ENCODE measurements around the gene PRPF8.

PRPF8 gene

DNA sequence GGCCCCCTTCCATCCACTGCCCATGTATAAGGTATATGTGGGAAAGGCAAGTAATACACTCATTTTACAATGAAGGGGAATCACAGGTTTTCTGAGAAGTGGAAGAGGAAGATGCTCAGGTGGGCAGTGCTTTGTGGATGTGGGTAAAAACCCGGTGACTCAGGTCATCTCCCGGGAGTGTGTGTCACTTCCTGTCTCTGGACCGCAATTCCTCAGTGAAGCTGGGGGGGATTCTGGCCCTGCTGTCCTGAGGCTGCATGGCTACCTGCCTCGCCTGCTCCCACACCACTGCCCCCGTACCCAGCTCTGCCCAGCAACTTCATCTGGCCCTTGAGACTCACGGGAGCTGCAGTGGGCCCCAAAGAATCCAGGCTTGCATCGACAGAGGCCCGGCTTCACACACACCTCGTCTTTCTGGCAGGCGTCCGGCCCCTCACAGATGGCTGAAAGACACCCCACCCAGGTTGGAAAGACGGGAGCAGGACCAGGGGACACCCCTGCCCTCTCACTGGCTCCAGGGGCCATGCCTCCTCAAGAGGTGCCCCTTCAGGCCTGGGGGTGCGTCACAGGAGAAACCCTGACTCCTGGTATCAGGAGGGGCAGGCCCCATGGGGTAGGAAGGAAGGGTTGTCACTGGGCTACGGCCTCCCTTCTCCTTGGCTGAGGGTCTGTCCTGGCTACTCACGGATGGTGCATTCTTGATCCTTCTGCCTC, 40.0 kb downstream of the PRPF8 start:
- DNase-seq (ENCODE audit: low read depth) = no peak

DNA sequence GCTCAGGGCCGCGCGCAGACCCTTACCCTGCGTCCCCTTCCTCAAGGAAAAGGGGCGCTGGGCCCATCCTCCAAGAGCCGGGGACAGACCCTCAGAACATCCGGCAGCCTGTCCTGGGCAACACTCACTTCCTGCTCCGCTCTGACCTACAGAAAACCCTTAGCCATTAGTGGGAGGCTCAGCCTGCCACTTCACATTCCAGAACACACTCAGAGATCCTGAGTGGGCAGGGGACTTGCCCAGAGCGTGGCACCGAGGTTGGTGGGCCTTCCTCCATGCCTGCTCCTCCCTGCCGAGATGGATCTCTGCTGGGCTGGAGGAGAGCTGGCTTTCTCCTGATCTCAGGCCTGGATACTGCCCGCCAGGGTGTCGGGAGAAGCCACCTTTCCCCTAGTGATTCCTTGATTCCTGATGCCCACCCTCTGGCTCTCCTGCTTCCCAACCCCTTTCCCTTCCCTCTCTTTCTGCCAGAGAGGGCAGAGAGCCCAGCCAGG, 40.6 kb downstream of the PRPF8 start:
- no peak for DNase-seq (ENCODE audit: low read depth)

DNA sequence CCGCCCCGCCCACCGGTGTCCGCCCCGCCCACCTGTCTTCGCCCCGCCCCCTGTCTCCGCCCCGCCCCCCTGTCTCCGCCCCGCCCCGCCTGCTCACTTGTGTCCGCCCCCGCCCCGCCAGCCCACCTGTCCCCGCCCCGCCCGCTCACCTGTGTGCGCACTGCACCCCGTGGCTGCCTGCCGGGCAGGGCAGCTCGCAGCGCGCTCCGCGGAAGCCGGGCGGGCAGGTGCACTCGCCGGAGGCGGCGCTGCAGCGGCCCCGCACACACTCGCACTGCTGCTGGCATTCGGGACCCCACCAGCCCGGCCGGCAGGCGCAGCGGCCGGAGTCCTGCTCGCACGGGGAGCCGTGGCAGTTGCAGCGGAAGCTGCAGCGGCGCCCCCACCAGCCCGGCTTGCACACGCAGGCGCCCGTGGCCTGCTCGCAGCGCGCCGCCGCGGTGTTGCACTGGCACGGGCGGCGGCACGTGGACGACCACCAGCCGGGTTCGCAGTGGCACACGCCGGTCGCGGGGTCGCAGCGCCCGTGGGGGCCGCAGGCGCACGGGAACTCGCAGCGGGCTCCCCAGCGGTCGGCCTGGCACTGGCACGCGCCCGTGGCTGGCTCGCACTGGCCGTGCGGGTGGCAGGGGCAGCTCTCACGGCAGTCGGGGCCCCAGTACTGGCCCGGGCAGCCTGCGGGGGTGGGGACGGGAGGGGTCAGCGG, 41.2 kb downstream of the PRPF8 start:
- no peak for DNase-seq (ENCODE audit: low read depth)

DNA sequence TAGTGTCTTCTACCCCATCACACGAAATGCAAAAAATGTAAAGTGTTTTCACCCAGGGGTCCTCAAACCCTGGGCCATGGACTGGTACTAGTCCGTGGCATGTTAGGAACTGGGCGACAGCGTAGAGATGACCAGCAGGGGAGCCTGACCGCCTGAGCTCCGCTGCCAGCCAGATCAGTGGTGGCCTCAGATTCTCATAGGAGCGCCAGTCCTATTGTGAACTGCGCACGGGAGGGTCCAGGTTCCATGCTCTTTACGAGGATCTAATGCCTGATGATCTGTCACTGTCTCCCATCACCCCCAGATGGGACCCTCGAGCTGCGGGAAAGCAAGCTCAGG, 43.6 kb downstream of the PRPF8 start:
- DNase-seq (ENCODE audit: low read depth) = no peak

DNA sequence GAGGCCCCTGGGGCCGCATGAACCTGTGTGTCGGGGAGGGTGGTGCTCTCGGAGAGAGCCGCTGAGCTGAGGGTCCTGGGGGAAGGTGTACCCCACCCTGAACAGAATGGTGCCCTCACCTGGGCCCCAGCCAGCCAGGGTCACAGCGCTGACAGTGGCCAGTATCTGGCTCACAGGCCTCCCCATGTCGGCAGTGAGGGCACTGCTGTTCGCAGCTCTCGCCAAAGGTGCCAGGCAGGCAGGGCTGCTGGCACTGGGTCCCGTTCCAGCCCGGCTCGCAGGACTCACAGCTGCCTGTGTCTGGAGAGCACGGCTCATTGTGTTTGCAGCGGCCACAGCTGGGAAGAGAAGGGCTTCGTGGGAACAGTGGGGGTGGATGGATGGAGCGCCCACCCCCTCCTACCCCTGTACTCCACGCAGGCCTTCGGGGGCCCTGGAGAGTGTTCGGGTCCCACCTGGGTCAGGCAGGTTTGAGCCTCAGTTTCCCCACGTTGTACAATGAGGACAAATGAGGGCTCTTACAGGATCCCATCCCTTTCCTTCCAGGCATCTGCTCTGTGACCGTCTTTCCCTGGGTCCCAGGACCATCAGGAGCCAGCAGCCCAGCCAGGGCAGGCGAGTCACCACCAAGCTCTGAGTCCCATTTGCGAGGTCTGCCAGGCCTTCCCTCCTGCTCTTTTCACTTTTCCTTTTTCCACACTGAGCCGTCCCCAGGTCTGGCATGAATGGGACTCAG, 44.2 kb downstream of the PRPF8 start:
- no peak for DNase-seq (ENCODE audit: low read depth)

DNA sequence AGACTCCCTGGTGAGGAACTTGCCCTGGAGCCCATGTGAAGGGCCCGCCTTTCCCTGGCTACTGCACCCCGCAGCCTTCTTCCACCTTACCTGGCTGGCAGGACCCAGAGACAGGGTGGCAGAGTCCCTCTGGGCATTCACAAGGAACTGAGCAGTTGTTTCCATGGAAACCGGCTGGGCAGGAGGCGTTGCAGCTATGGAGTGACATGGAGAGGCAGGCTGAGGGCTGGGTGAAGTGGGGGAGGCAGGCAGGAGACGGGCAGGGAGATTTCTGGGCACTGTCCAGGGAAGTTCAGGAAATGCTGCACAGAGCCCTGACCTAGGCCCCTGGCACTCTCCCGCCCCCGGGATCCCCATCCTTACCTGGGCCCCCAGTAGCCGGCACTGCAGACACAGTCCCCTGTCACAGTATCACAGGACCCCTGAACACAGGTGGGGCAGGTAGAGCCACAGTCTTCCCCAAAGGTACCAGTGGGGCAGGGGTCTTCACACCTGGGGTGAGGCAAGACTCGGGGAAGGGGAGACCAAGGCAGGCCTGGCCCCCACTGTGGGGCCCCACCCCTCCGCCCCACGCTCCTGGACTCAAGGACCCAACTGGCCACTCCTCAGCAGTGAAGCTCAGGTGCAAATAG, 45.0 kb downstream of the PRPF8 start:
- DNase-seq (ENCODE audit: low read depth) = no peak

DNA sequence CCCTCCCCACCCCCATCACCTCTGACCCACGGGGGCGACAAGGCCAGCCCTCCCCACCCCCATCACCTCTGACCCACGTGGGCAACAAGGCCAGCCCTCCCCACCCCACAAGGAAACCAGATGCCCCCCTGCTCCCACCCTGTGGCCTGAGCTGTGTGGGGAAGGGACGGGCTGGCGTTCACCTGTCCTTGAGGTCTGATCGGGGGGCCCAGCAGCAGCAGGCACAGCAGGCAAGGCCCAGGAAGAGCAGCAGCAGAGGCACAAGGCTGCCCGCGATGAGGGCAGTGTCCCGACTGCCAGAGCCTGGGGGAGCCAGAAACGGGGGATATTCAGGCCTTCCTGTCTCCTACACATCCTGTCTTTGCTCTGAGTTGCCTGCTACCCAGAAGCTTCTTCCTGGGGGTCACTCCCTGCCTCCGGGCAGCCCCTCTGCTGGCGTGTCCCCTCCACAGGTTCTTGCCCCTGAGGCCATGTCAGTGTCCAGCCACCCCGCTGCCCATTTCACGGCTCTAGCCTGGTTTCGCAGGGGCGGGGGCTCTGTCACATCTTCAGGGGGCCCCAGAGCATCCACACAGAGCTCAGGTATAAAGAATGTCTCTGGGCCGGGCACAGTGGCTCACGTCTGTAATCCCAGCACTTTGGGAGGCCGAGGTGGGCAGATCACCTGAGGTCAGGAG, 45.9 kb downstream of the PRPF8 start:
- no peak for DNase-seq (ENCODE audit: low read depth)

DNA sequence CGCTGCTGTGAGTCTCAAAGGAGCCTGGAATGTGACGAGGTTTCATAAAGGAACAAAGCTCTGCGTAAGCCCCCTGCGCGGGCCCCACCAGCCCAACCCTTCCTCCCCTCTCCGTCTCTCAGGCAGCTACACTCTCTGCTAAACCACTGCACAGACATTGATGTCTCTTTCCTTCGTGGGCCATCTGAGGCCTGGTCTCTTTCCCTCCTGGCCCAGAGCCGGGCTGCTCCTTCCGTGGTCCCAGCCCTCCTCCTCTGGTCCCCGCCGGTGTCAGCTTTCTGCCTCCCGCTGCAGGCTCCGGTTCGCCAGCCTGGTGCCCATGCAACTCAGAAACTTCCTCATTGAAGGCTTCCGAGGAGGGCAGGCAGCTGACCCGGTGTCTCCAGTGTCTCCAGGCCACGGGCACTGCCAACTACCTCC, 46.5 kb downstream of the PRPF8 start:
- DNase-seq (ENCODE audit: low read depth) = no peak

DNA sequence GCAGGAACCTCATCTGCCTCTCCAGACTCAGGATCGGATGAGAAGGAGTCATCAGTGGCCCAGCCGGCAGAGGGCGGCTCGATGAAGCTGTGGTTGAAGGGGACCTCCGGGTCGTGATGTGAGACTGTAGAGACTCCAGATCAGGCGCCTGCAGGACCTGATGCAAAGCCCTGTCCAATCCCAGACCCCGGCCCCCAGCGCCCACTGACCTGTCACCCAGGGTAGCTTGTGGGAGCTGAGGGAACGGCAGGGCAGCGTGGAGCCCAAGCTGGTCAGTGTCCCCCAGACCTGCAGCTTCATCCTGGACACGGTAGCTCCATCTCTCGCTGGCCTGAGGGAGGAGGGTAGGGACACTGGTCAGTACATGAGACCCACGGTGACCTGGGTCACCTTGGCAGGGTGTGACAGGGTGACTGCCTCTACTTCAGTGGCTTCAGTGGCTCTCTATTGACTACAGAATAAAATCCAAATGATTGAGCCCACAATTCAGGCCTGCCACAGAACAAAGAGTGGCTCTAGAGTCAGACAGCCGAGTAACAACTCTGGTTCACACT, 47.9 kb downstream of the PRPF8 start:
- no peak for DNase-seq (ENCODE audit: low read depth)

DNA sequence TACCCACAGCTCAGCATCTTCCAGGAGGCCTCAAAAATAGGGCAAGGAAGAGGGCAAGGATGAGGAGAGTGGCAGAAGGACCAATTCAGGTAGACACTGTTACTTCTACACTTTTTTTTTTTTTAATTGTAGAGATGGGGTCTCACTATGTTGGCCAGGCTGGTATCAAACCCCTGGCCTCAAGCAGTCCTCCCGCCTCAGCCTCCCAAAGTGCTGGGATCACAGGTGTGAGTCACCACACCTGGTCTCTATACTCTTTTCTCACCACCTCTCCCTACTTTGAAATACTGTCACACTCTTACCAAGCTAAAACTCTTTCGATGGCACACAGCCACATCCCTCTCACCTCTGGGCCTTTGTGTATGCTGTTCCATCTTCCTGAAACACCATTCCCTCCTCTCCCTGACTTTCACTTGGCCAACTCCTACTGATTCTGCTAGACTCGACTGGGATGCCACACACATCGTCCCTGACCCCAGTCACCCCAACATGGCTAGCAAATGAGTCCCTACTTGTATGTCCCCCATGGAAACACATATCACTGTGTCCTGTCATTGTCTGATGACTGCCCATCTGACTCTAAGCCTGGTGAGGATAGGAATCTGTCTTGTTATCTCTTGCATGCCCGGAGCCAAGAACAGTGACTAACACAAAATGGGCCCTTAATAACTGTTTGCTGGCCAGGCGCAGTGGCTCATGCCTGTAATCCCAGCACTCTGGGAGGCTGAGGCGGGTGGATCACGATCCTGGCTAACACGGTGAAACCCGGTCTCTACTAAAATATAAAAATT, 48.8 kb downstream of the PRPF8 start:
- no peak for DNase-seq (ENCODE audit: low read depth)

DNA sequence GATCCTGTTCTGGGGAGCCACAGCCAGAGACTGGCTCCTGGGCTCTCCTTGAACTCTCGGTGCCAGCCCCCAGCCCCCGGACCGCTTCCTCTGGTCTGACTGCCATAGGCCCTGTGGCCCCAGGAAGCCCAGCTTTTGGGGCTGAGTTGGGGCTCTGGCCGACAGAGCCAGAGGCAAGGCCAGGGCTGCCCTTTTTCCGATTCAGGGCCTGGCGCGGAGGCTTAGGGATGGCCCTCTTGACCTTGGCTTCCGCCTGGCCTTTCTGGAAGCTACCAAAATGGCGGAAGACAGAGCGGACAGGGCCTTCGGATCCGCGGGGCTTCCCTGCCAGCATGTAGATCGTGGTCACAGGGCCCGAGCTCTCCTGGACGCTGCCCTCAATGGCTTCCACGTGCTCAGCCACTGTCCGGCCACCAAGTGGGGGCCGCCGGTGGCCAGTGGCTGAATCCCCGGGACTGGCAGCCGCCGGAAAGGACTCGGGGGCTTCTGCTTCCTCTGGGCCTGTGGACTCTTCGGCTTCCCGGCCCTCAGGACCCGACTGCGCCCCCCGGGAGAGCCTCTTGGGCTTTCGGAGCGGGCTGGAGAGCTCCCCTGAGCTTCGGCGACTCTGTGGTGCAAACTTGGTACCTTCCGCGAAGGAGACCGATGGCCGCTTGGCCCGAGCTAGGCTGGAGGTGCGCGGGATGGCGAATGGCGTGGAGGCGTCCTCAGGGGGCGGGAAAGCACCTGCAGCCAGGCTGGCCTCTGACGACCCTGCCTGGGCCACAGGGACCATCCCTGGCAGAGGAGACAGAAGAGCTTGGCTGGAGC, 49.6 kb downstream of the PRPF8 start:
- no peak for DNase-seq (ENCODE audit: low read depth)

DNA sequence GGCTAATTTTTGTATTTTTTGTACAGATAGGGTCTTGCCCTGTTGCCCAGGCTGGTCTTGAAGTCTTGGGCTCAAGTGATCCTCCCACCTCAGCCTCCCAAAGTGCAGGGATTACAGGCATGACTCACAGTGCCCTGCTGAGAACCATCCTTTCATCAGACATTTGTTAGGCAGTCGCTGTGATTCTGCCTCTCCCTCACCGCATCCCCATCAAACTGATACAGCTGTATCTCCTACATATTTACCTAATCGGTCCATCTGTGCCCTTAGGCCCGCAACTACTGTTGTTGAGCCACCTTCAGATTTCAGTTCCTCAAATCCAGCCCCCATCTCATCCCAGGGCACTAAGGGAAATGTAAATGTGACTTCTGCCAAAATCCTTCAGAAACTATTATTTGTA, 54.0 kb downstream of the PRPF8 start:
- no peak for DNase-seq (ENCODE audit: low read depth)

DNA sequence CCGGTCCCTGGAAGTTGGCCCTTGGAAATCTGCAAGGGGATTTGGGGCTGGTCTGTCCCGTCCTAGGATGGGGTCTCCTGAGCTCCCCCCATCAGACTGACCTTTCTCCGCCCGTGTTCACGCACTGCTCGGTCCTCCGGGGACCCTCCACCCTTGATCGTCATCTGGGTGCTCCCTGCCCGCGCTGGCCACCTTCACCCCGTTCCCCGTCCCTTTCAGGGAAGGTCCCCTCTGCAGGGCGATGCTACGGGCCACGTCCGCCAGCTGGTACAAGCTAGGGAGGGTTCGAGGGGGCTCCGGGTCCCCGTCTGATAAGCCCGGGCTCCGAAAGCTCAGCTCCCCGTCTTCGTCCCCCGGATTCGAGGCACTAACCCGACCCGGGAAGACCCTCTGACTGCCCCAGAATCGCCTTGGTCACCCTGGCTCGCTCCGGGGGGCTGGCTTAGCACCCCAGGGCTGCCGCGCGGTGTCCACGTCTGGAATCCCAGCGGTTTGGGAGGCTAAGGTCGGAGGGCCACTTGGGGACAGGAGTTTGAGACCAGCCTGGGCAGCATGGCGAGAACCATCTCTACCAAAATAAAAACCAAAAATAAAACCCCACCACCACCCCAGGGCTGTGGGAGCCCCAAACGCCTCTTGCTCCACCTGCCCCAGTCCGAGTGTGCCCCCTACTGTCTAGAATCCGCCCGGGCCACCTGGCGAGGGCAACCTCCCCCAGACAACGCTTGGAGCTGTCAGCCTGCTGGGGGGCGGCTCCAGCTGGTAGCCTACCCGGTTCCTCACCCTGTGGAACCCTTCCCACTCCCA, 55.0 kb downstream of the PRPF8 start:
- DNase-seq (ENCODE audit: low read depth) = no peak

DNA sequence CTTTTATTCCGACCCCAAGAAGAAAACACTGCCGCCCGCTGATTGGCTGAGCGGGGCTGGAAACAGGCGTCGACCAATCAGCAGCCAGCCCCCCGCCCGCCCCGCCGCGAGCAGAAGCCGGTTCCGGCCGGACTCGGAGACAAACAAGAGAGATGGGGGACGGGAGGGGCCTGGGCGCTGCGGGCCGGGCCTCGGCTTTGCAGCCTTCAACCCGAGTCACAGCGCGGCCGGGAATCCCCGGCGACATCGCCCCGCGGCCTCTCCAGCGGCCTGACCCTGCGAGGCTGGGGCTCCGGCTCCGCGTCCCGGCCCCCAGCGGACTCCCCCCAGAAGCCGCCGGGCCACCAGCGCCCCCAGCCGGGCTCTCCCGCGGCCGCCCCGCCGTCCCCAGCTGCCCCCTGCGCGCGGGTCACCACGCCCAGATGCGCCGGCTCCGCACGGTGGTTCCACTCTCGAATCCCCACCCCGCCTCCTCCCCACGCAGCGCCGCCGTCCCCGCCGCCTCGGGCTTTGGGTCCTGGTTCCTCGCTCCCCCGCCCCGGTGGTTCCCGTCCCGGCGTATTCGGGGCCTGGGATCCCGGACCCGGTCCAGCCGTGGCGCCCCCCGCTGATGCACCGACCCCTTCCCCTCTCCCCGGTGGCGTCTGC, 55.7 kb downstream of the PRPF8 start:
- DNase-seq (ENCODE audit: low read depth) = peak; percentile 55

DNA sequence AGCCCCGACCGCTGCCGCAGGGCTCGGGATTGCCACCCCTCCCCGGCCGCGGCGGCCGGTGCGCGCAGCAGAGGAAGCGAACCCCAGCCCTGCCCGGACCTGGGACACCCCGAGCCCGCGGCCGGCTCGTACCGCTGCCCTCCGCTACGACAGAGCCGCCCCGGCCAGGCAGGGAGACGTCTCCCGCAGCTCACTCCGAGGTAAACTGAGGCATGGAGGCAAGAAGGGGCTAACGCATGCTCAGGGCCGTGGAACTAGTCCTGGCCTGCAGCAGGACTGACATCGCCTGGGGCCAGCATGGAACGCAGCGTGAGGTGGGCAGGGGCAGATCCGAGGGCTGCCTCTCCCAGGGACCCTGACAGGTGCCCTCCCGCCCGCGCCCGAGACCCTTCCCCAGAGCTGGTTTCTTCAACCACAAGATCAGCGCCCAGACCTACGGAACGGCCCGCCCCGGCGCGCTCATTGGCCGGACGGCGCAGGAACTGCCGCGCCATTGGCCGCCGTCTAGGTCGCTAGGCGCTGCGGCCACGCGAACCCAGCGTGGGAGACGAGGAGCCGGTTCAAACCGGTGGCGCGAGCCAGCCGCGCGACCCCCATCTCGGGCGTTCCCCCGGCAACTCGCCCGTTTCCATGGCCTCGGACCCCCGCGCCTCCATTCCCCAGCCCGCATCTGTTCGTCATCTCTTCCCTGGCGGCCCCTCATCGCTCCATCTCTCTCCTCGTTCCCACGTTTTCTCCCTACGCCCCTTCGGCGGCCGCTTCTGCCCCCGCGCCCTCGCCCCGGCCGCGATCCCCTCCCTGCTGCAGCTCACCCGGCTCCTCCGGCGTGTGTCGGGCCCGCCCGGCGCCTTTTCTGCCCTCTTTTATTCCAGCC, 56.4 kb downstream of the PRPF8 start, which contains the start of gene SLC43A2:
Gene SLC43A2 (minus strand): TSS at position 853 of the 874 bp plus-strand sequence. CDS start 960 bp downstream, outside the sequence.
- DNase-seq (ENCODE audit: low read depth) = no peak

DNA sequence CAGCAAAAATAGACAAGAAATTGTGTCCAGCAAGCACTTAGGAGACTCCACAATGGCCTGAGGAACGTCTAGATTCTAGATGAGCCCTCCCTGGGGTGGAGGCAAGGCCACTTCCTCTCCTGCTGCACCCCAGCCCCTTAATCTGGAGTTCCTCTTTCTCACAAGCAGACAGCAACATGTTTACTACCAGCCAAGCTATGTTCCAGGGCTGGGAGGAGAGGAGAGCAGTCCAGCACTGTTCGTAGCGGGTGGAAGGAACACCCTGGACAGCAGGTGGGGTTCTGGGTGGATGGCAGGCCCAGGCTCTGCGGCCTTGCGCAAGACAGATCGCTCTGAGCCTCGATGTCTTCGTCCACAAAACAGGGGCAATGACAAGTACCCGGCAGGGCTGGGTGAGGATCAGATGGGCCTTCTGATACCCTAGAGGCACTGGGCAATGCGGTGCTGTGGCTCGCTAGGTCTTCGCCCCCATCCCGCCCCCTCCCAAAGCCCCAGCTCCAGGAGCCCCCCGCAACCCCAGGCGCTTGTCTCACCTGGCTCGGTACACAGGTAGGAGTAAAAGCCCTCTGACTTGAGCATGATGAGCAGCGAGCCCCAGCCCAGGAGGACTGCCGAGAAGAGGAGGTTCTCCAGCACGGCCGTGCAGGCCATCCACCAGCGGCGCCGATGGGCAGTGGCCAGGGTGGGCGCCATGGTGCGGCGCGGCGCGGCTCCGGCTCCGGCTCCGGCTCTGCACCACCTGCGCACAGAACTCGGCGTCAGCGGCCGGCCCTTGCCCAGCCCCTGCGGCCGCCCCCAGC, 57.3 kb downstream of the PRPF8 start:
- no peak for DNase-seq (ENCODE audit: low read depth)

DNA sequence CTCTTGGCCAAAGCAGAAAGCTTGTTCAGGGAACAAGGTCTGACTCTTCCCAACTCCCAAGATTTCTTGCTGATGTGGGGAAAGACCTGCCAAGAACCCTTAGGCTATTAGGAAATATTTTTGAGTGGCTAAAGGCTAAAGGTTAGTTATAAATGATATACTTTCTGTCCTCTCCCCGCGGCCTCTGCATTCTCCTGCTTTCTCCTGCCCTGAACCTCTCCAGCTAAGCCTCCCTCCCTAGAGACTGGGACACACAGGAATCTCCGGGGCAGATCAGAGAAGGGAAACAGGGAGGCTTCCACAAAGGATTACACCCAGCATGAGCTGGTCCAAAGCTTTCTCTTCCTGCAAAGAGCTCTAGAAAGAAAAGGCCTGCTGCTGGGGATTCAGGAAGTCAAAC, 58.3 kb downstream of the PRPF8 start:
- DNase-seq (ENCODE audit: low read depth) = no peak
